BLaER1 treated with 17β-estradiol and CSF1 and Interleukin-3, amounts not matched to agents 10 nM and 100 nM (cell line): Measurements from ENCODE around the gene MESP2.

Experiments
- H3K27ac ChIP-seq, 11 experiments: shearing (Covaris generic); formaldehyde crosslinking; 2 replicates each; pipeline ENCODE4 v1.8.1; 2022
- H3K27me3 ChIP-seq, 11 experiments: shearing (Covaris generic); formaldehyde crosslinking; 2 replicates each; pipeline ENCODE4 v1.8.1; 2022
- H3K36me3 ChIP-seq, 11 experiments: shearing (Covaris generic); formaldehyde crosslinking; 2 replicates each; pipeline ENCODE4 v1.8.1; 2022
- H3K4me1 ChIP-seq, 10 experiments: shearing (Covaris generic); formaldehyde crosslinking; 2 replicates each; pipeline ENCODE4 v1.8.1; 2022
- H3K4me2 ChIP-seq, 11 experiments: shearing (Covaris generic); formaldehyde crosslinking; 2 replicates each; pipeline ENCODE4 v1.8.1; 2022
- H3K4me3 ChIP-seq, 10 experiments: shearing (Covaris generic); formaldehyde crosslinking; 2 replicates each; pipeline ENCODE4 v1.8.1; 2022
- H3K9ac ChIP-seq, 11 experiments: shearing (Covaris generic); formaldehyde crosslinking; 2 replicates each; pipeline ENCODE4 v1.8.1; 2022
- H3K9me3 ChIP-seq, 11 experiments: shearing (Covaris generic); formaldehyde crosslinking; replicated peaks in 1 of 11; 2 replicates each; pipeline ENCODE4 v1.8.1; 2022
- H4K20me1 ChIP-seq, 11 experiments: shearing (Covaris generic); formaldehyde crosslinking; 2 replicates each; pipeline ENCODE4 v1.8.1; 2022
- Cebpa-rat ChIP-seq, 11 experiments: shearing (Covaris generic); IDR thresholded peaks; 2 replicates each; pipeline ENCODE4 v1.8.1; 2022

MESP2 gene, protein sequence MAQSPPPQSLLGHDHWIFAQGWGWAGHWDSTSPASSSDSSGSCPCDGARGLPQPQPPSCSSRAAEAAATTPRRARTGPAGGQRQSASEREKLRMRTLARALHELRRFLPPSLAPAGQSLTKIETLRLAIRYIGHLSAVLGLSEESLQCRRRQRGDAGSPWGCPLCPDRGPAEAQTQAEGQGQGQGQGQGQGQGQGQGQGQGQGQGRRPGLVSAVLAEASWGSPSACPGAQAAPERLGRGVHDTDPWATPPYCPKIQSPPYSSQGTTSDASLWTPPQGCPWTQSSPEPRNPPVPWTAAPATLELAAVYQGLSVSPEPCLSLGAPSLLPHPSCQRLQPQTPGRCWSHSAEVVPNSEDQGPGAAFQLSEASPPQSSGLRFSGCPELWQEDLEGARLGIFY

DNA sequence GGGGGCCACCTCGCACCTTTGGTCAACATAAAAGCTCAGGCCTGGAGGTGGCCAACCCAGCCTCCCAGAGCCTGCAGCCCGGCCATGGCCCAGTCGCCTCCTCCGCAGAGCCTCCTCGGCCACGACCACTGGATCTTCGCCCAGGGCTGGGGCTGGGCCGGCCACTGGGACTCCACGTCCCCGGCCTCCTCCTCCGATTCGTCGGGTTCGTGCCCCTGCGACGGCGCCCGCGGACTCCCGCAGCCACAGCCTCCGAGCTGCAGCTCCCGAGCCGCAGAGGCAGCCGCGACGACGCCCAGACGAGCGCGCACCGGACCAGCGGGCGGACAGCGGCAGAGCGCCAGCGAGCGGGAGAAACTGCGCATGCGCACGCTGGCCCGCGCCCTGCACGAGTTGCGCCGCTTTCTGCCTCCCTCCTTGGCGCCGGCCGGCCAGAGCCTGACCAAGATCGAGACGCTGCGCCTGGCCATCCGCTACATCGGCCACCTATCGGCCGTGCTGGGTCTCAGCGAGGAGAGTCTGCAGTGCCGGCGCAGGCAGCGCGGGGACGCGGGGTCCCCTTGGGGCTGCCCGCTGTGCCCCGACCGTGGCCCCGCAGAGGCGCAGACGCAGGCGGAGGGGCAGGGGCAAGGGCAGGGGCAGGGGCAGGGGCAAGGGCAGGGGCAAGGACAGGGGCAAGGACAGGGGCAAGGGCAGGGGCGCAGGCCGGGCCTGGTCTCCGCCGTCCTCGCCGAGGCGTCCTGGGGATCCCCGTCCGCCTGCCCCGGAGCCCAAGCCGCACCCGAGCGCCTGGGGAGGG lies at the start of gene MESP2:
TSS of gene MESP2 (plus strand) at position 59 of the 799 bp plus-strand sequence. CDS start at position 85, 26 bp downstream.
- peak within 1 kb of the TSS; percentile 85 to 97 (median 91) for H3K4me2 ChIP-seq

DNA sequence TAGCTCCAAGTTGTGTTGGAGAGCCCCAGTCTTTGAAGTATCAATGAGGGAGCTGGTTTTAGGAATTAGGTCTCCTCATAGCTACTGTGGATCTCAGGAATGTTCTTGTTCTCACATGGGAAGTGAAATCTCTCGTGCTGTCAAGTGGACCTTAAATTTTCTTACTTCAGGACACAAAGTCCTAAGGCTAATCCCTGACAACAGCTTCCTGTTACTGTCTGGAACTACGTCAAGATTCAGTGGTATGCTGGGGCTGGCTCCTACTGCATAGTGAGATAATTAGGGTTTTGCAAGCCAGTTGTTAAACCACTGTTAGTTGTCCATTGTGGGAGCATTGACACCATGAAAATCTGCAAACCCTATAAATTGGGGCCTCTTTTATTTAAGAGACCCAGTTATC lies 47.9 kb upstream of the MESP2 start:
- Histone ChIP-seq H3K4me1 (no peaks in the 10 kb centered on the region), H4K20me1 (no peaks in the 10 kb centered on the region; a peak in 1 of 22 replicates), H3K9me3 (peaks cover 9 to 18% (median 14%) of the 10 kb centered on the region in 11 experiments; a peak in 21 of 22 replicates), H3K27me3 (no peaks in the 10 kb centered on the region), H3K27ac (no peak overlapping the region), H3K4me2 (no peak overlapping the region), H3K36me3 (no peaks in the 10 kb centered on the region), H3K9ac (no peak overlapping the region), H3K4me3 (no peak overlapping the region)
- no peak for TF ChIP-seq Cebpa-rat (IDR thresholded peaks at IDR 0.05)

More for the DNA sequence above, at the start of gene MESP2:
- Histone ChIP-seq H3K4me1 (peaks cover 39 to 59% (median 43%) of the 10 kb centered on the region in 10 experiments), H3K9ac (peak within 1 kb of the TSS in 8 of 11 experiments; percentile 8 to 60 (median 32); a peak in 11 of 22 replicates), H3K4me3 (peak within 1 kb of the TSS; percentile 30 to 61 (median 47); a peak in 18 of 20 replicates), H3K36me3 (no peaks in the 10 kb centered on the region), H3K27ac (no peak within 1 kb of the TSS), H3K27me3 (peaks cover 20 to 36% (median 28%) of the 10 kb centered on the region in 11 experiments), H3K9me3 (no peaks in the 10 kb centered on the region), H4K20me1 (peaks cover 0 to 5% (median 0%) of the 10 kb centered on the region in 11 experiments; a peak in 1 of 22 replicates)
- TF ChIP-seq Cebpa-rat (IDR thresholded peaks at IDR 0.05) = no peak

DNA sequence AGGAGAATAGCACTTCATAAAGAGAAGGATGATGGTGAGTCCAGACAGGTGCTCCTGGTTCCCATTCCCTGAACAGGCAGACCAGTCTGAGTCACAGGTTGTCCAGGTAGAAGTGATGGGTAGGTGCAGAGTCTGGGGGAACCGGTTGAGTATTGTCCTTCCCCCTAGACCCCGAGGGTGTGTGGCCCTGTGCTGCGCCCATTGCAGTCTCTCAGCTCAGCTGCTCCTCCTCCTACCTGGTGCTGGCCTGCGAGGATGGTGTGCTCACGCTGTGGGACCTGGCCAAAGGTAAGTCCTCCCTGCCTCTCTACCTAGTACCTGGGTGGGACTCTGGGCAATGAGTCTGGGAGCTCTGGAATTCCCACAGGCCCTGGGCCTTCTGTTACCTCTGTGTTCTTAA lies 44.9 kb upstream of the MESP2 start:
- TF ChIP-seq Cebpa-rat (IDR thresholded peaks at IDR 0.05) = no peak
- Histone ChIP-seq H4K20me1 (no peaks in the 10 kb centered on the region; a peak in 1 of 22 replicates), H3K4me3 (no peak overlapping the region), H3K4me1 (peaks cover 0 to 6% (median 0%) of the 10 kb centered on the region in 10 experiments; a peak in 1 of 20 replicates), H3K27ac (no peak overlapping the region), H3K9ac (no peak overlapping the region), H3K27me3 (no peaks in the 10 kb centered on the region), H3K9me3 (no peaks in the 10 kb centered on the region), H3K36me3 (no peaks in the 10 kb centered on the region), H3K4me2 (no peak overlapping the region)

DNA sequence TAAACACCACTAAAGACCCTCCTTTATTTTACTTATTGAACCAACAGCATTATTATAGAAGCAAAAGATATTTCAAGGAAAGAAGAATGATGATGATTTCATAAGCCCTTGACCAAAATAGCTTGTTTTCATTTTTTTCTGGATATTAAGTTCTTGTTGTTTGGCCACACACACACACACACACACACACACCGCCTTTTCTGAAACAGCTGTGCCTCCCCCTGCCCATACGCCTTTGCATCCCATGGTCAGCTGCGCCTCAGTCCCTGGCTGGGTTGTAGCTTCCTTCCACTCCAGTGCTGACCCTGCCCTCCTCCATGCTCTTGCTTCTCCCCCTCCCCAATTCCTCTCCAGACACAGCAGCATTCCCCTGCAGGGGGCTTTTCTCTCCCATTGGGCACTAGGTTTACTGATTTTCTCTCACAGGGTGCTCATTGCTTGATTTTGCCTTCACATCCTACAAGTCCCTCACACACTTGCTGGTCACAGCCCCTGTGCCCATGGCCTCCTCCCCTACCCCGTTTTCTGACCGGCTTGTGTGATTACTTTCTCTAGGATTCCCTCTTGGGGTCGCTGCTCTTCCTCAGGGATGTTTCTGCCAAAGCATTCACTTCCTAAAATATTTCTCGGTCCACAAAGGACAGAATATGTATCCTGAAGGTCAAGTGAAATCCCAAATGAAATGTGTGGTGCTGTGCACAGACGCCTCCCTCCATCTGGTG lies 43.5 kb upstream of the MESP2 start:
- H3K36me3 ChIP-seq = no peaks in the 10 kb centered on the region
- no peak for TF ChIP-seq Cebpa-rat (IDR thresholded peaks at IDR 0.05)
- H3K4me1 ChIP-seq = peaks cover 0 to 6% (median 0%) of the 10 kb centered on the region in 10 experiments; a peak in 1 of 20 replicates
- H3K9me3 ChIP-seq = no peaks in the 10 kb centered on the region
- H4K20me1 ChIP-seq = no peaks in the 10 kb centered on the region; a peak in 1 of 22 replicates
- no peak overlapping the region for H3K27ac ChIP-seq
- no peak overlapping the region for H3K9ac ChIP-seq
- no peak overlapping the region for H3K4me2 ChIP-seq
- H3K27me3 ChIP-seq = no peaks in the 10 kb centered on the region
- no peak overlapping the region for H3K4me3 ChIP-seq

DNA sequence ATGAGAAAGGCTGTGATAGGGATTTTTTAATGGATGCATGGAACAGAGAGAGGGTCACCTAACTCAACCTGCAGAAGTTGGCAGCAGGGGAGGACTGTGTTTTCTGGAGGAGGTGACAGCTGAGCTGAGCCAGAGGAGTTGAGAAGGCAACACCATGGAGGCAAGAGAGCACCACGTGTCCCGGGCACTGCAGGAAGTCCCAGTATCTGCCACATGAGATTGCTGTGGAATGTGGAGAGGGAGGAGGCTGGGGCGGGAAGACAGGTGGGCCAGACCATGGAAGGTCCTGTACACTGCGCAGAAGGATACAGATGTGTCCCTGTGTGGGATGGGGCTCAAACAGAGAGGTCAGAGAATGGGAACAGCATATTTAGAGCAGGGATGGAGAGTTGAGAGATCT lies 40.4 kb upstream of the MESP2 start:
- TF ChIP-seq Cebpa-rat (IDR thresholded peaks at IDR 0.05) = no peak
- no peaks in the 10 kb centered on the region for H3K36me3 ChIP-seq
- H3K27ac ChIP-seq = no peak overlapping the region
- H3K27me3 ChIP-seq = no peaks in the 10 kb centered on the region
- H3K9ac ChIP-seq = no peak overlapping the region
- H3K9me3 ChIP-seq = no peaks in the 10 kb centered on the region
- no peak overlapping the region for H3K4me3 ChIP-seq
- no peak overlapping the region for H3K4me2 ChIP-seq
- peaks cover 0 to 6% (median 0%) of the 10 kb centered on the region in 10 experiments; a peak in 1 of 20 replicates for H3K4me1 ChIP-seq
- H4K20me1 ChIP-seq = no peaks in the 10 kb centered on the region

DNA sequence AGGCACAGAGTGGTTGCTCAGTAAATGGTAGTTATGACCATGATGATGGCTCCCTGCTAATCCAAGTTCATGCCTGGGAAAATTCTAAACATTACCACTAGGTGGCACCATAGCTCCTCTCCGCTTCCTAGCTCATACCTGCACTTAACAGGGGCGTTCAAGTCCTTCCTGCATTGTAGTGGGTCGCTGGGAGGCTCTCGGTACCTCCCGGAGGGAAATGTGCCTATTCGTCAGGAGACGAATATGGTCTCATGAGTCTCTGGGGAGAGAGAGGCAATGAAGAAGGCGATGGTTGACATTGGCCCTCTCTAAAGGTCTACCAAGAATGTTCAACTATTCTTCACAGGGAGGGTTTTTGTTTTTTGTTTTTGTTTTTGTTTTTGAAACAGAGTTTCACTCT lies 36.0 kb upstream of the MESP2 start:
- Histone ChIP-seq H3K36me3 (no peaks in the 10 kb centered on the region), H3K4me1 (no peaks in the 10 kb centered on the region), H3K4me3 (no peak overlapping the region), H3K4me2 (peak overlapping the region in 5 of 11 experiments; percentile 8 to 41 (median 24); a peak in 3 of 22 replicates), H4K20me1 (0 out of 22 replicates have a peak, but pooled peaks cover 0 to 7% (median 0%) of the 10 kb centered on the region in 11 experiments), H3K9ac (no peak overlapping the region), H3K27ac (no peak overlapping the region), H3K27me3 (no peaks in the 10 kb centered on the region), H3K9me3 (no peaks in the 10 kb centered on the region)
- TF ChIP-seq Cebpa-rat (IDR thresholded peaks at IDR 0.05) = no peak

DNA sequence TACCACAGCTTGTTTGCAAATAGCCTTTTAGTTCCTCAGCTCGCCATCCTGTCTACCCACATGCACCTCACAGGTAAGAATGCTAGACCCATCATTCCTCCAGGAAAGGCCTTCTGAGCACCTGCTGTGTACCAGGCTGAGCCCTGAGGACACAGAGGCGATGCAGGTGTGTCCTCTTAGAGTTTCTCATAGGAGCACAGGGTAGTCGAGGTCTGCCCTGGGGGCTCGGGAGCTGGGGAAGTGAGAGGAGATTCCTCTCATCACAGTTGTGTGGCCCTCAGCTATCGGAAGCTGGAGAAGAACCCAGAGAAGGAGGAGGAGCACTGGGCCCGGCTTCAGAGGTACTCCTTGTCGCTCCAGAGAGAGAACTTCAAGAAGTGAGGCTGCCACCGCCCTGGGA lies 33.1 kb upstream of the MESP2 start:
- Histone ChIP-seq H3K27ac (no peak overlapping the region), H3K4me2 (no peak overlapping the region), H3K27me3 (peaks cover 4 to 16% (median 9%) of the 10 kb centered on the region in 11 experiments; a peak in 13 of 22 replicates), H3K4me1 (peaks cover 6 to 22% (median 17%) of the 10 kb centered on the region in 10 experiments; a peak in 18 of 20 replicates), H3K4me3 (no peak overlapping the region), H3K9me3 (no peaks in the 10 kb centered on the region), H4K20me1 (peaks cover 0 to 10% (median 0%) of the 10 kb centered on the region in 11 experiments; a peak in 3 of 22 replicates), H3K36me3 (no peaks in the 10 kb centered on the region), H3K9ac (no peak overlapping the region; a peak in 2 of 22 replicates)
- TF ChIP-seq Cebpa-rat (IDR thresholded peaks at IDR 0.05) = no peak

DNA sequence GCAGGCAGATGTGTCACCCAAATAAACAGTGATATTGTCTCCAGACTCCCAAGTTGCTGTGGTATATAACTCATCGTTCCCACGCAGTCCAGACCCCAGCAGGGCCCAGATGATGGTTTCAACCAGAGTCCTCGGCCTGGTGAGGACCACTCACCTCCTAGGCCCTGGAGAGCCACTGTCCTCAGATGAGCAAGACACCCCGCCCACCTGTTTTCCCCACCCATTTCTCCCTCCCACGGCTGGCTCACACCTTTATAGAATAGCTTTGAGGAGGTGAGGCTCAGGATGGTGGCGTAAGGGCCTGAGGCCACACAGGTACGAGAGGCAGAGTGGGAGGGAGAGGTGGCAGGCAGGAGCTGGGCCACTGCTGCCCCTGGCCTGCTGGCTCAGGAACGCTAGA lies 32.5 kb upstream of the MESP2 start:
- Histone ChIP-seq H3K9me3 (no peaks in the 10 kb centered on the region), H3K27me3 (peaks cover 8 to 22% (median 15%) of the 10 kb centered on the region in 11 experiments; a peak in 19 of 22 replicates), H4K20me1 (peaks cover 0 to 14% (median 0%) of the 10 kb centered on the region in 11 experiments; a peak in 3 of 22 replicates), H3K4me2 (no peak overlapping the region), H3K9ac (no peak overlapping the region; a peak in 1 of 22 replicates), H3K36me3 (no peaks in the 10 kb centered on the region), H3K4me1 (peaks cover 6 to 22% (median 17%) of the 10 kb centered on the region in 10 experiments; a peak in 18 of 20 replicates), H3K4me3 (no peak overlapping the region), H3K27ac (no peak overlapping the region)
- no peak for TF ChIP-seq Cebpa-rat (IDR thresholded peaks at IDR 0.05)
